HG03520 (cell line): ENCODE measurements around the gene ZNF320.
"Not testable (repeated sequence)": the region's sequence is repeated elsewhere in the genome, so short reads cannot be mapped to it uniquely, and the experiment has no call there.

Experiments
- ATAC-seq: cut with Tn5 transposase; IDR thresholded peaks from one replicate; pipeline ENCODE4 v1.9.1; 2021; ENCODE audit warnings: mild to moderate bottlenecking, moderate library complexity; ENCODE audit not compliant: unreplicated experiment

ZNF320 gene

DNA sequence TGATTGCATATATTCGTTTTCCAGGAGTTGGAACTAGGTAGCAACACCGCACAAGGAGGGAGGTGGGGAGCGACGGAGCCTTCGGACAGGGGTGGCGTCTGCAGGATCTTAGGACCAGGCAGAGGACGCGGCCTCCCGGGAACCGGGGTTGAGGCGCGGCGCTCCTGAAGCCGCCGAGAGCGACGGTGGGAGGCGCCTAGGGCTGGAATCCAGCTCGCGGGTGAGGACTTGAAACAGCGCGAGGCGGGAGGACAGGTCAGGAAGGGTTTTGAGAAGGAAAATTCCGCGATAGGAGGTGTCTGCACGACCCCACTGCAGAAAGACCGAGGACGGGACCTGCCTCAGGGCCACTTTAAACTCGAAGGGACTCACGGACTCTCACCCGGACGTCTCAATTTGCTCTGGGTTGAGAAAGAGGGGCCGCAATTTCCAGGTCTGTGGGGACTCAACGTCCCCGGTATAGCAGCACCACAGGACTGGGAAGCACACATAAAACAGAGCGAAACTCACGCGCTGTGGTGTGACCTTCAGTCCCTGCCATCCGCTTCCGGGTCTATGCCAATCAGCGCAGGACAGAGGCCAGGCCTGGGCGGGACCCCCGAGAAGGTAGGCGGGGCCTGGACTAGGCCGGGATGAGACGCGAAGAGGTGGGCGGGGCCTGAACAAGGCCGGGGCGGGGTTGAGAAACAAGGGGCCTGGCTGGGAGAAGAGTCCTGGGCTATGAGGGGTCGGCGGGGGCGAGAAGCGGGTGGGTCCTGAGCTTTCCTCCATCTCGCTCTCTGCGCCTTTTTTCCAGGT, at the start of gene ZNF320:
TSS of gene ZNF320 (minus strand) at position 498 of the 798 bp plus-strand sequence. CDS start 7,380 bp downstream, outside the sequence.
- no peak for ATAC-seq

GRCh38 chr19:52946322-52947310, 49.2 kb upstream of the ZNF320 start:
- ATAC-seq = no peak

GRCh38 chr19:52945652-52946321, 48.4 kb upstream of the ZNF320 start:
- ATAC-seq = no peak

DNA sequence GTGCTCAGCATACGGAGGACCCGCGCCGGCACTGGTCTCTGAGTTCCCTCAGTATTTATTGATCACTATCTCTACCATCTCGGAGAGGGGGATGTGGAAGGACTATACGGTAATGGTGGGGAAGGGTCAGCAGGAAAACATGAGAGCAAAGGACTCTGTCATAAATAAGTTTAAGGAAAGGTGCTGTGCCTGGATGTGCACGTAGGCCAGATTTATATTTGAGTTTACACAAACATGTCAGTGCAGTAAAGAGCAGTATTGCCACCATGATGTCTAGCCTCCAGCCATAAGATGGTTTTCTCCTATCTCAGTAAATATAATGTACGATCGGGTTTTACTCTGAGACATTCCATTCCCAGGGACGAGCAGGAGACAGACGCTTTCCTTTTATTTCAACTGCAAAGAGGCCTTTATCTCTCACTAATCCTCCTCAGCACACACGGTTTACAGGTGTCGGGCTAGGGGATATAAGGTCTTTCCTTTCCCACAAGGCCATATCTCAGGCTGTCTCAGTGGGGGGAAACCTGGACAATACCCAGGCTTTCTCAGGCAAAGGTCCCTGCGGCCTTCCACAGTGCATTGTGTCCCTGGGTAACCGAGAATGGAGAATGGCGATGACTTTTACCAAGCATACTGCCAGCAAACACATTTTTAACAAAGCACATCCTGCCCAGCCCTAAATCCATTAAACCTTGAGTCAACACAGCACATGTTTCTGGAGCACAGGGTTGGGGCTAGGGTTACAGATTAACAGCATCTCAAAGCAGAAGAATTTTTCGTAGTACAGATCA, 47.5 kb upstream of the ZNF320 start:
- not testable (repeated sequence) for ATAC-seq

- ATAC-seq = no peak
Measured at GRCh38 chr19:52943884-52944643, 46.6 kb upstream of the ZNF320 start.

DNA sequence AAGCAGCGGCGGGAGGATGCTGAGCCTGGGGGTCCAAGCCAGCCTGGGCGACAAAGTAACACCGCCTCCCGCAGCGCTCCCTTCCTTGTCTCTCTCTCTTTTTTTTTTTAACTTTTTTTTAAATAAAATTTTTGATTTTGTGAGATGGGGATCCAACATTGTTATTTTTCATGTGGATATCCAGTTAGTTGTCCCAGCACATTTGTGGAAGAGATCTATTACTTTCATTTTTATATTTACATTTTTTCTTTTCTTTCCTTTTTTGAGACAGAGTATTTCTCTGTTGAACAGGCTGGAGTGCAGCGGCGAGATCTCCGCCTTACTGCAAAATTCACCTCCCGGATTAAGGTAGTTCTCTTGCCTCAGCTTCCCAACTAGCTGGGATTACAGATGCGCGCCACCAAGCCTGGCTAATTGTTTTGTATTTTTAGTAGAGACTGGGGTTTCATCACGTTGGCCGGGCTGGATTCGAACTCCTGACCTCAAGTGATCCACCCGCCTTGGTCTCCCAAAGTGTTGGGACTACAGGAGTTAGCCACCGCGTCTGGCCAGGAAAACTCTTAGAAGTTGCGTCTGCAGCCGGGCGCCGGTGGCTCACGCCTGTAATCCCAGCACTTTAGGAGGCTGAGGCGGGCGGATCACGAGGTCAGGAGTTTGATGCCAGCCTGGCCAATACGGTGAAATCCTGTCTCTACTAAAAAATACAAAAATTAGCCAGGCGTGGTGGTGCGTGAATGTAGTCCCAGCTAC, 45.9 kb upstream of the ZNF320 start:
- no peak for ATAC-seq

DNA sequence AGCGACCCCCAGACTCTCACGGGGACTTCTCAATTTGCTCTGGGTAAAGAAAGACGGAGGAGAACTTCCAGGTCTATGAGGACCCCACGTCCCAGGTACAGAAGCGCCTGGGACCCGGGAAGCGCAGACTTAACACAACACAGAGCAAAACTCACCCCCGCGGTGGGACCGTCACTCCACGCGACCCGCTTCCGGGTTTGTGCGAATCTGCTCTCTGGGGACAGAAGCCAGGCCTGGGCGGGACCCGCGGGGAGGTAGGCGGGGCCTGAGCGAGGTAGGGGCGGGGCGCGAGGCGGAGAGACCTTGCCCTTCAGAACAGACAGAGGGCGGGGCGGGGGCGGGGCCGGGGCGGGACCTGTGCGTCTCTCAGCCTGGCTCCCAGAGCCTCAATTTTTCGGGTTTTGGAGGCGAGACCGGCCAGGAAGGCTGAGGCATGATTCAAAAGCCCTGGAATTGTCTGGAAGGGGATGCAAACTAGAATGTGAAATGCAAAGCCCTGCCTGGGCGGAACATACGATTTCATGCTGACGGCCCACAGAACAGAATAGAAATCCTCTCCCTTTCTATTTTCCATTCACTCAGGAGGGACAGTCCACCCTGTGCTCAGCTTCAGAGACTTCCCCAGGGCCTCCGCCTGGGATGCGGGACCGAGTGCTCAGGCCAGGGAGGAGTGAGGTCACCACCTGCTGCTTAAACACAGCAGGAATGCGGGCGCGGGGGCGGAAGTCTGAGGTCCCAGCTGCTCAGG, 45.1 kb upstream of the ZNF320 start:
- peak; percentile 93 for ATAC-seq

GRCh38 chr19:52941941-52942385, 44.5 kb upstream of the ZNF320 start:
- ATAC-seq = peak; percentile 14

DNA sequence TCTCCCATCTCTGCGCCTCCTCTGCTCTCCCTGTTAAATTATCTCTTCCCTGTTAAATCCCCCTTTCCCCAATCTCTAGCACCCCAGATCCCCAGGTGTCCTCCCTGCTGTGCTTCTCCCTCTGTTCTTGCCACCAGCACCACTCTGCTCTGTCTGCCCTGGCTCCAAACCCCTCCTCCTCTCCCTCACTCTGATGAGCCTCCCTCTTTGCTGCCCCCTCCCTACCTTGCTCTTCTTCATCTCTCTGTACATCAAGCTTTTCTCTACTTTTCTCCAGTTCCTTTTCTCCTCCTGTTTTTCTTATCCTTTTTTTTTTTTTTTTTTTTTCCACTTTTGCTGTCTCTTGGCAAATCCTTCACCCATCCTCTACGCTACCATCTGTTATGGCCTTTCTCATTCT, 44.1 kb upstream of the ZNF320 start:
- not testable (repeated sequence) for ATAC-seq

- not testable (repeated sequence) for ATAC-seq
Measured at GRCh38 chr19:52940905-52941304, 43.5 kb upstream of the ZNF320 start.

- ATAC-seq = no peak
Measured at GRCh38 chr19:52938761-52939160, 41.3 kb upstream of the ZNF320 start.

DNA sequence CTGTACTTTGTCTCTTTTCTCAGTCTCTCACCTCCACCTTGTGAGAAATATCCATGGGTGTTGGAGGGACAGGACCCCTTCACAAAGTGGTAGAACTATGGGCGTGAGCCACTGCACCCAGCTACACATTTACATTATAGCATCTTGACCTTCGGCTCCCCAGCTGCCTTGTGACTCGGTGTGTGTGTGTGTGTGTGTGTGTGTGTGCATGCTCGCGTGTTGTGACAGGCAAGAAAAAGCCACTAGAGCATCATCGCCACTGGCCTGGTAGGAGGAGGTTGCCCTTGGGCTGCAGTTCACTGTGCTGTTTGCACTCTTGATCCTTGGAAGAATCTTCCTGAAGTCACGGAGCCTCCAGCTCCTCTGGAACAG, 39.5 kb upstream of the ZNF320 start:
- no peak for ATAC-seq

DNA sequence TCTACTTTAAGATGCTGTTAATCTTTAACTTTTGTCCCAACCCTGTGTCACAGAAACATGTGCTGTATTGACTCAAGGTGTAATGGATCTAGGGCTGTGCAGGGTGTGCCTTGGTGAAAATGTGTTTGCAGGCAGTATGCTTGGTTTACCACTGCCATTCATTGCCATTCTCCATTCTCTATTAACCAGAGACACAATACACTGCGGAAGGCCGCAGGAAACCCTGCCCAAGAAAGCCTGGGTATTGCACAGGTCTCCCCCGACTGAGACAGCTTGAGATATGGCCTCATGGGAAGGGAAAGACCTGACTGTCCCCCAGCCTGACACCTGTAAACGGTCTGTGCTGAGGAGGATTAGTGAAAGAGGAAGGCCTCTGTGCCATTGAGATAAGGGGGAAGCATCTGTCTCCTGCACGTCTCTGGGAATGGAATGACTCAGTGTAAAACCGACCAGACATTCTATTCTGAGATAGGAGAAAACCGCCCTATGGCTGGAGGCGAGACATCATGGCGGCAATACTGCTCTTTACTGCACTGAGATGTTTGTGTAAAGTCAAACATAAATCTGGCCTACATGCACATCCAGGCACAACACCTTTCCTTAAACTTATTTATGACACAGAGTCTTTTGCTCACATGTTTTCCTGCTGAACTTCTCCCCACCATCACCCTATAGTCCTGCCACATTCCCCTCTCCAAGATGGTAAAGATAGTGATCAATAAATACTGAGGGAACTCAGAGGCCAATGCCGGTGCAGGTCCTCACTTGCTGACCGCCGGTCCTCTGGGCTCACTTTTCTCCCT, 38.9 kb upstream of the ZNF320 start:
- ATAC-seq = no peak

DNA sequence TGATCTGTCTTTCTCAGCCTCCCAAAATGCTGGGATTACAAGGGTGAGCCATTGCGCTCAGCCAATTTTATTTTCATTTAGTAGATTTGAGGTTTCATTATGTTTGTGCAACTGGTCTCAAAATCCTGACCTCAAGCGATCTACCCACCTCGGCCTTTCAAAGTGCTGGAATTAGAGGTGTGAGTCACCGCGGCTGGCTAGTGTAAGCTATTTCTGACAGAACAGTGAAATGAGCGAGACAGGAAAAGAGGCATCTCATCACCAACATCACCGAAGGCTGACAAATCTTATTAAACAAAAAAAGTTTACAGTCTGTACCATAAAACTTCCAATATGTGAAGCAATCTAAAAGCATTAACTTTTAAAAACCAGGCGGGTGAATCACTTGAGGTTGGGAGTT, 38.0 kb upstream of the ZNF320 start:
- ATAC-seq = no peak

DNA sequence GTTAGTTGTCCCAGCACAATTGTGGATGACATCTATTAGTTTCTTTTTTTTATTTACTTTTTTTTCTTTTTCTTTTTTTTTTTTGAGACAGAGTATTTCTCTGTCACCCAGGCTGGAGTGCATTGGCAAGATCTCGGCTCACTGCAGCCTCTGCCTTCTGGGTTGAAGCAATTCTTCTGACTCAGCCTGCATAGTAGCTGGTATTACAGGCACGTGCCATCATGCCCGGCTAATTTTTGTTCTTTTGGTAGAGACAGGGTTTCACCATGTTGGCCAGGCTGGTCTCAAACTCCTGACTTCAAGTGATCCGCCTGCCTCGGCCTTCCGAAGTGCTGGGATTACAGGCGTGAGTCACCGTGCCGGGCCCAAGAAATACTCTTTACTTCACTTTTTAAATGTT, 27.2 kb upstream of the ZNF320 start:
- not testable (repeated sequence) for ATAC-seq

DNA sequence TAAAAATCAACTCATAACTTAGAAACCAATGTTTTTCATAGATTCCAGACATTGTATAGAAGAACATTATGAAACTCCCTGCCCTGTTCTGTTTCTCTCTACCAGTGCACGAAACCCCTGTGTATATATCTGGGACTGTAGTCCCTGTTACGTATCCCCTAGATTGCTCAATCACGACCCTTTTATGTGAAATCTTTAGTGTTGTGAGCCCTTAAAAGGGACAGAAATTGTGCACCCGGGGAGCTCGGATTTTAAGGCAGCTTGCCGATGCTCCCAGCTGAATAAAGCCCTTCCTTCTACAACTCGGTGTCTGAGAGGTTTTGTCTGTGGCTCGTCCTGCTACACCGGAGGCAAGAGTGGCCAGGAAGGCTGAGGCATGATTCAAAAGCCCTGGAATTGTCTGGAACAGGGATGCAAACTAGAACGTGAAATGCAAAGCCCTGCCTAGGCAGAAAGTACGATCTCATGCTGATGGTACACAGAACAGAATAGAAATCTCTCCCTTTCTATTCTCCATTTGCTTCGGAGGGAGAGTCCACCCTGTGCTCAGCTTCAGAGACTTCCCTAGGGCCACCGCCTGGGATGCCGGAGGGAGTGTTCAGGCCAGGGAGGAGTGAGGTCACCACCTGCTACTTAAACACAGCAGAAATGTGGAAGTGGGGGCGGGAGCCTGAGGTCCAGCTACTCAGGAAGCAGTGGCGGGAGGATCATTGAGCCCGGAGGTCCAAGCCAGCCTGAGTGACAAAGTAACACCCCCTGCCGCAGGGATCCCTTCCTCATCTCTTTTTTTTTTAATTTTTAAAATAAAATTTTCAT, 26.6 kb upstream of the ZNF320 start:
- no peak for ATAC-seq
